ENCODE data around the gene DLK1.

DNA sequence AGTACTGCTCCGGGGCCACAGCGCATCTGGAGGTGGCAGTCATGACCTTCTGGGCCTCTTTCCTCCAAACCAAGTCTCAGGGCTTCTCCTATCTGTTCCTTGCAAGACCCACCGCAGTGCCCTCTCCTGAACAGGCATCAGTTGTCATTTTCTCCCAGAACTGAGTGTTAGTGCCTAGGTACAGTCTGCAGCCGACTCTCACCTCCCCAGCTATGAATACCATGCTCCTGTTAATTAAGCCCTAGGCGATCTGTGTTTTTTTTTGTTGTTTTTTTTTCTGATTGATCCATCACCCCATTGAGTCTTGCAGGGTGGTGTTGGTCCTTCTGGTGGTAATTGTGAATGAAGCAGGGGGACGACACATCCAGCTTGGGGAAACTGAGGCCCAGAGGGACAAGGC is 47.5 kb upstream of the DLK1 start:
- TF ChIP-seq, protein P1, sequence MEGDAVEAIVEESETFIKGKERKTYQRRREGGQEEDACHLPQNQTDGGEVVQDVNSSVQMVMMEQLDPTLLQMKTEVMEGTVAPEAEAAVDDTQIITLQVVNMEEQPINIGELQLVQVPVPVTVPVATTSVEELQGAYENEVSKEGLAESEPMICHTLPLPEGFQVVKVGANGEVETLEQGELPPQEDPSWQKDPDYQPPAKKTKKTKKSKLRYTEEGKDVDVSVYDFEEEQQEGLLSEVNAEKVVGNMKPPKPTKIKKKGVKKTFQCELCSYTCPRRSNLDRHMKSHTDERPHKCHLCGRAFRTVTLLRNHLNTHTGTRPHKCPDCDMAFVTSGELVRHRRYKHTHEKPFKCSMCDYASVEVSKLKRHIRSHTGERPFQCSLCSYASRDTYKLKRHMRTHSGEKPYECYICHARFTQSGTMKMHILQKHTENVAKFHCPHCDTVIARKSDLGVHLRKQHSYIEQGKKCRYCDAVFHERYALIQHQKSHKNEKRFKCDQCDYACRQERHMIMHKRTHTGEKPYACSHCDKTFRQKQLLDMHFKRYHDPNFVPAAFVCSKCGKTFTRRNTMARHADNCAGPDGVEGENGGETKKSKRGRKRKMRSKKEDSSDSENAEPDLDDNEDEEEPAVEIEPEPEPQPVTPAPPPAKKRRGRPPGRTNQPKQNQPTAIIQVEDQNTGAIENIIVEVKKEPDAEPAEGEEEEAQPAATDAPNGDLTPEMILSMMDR (IDR thresholded peaks at IDR 0.05) = no peak
- no peak for TF ChIP-seq POLR2AphosphoS5 (IDR thresholded peaks at IDR 0.05)
